ENCODE measurements around the gene RASA1.

The RASA1 gene

DNA sequence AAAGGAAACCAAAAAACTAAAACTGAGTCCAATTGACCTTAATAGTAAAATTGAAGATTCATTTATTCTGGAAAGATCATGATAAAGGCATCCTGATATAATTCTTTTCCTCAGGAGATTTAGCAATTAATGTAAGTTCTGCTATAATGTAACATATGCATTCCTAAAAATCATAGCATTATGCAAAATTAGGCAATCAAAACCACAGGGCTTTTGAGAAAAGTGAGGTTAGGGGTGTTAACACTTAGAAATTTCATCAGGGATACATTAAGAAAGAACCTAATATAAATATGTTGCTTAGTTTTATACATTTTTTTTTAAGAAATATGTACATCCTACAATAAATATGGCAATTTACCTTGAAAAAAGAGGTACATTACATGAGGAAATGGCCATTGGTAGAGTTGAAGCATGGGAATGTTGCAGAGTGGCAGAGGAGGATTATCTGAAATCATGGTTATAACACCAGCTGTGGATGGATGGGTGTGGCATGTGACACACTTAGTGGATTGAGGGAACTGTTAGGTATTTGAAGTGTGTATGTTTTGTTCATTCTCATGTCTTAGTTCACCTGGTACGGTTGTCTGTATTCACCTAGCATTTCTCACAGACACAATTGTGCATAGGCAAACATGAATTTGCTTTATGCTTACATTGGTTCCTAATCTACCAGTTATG lies 94.0 kb downstream of the RASA1 start:
- FAIRE-seq: no peak

DNA sequence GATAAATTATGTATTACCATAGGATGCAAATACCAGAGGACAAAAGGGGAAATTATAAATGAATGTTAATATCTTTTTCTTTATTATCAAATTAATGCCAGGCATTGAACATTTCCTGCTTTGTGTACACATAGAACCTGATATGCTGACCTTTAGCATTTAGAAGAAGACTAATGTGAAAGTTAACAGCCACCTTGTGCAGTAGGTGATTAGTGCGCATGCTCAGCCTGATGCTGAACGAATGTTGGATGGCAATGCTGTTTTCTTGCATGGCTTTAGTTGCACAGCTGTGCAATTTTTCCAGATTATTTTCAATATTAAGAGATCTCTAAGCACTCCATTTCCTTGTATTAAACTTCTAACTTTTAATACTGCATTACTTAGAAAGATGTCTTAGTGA lies 99.6 kb downstream of the RASA1 start:
- no peak for FAIRE-seq

DNA sequence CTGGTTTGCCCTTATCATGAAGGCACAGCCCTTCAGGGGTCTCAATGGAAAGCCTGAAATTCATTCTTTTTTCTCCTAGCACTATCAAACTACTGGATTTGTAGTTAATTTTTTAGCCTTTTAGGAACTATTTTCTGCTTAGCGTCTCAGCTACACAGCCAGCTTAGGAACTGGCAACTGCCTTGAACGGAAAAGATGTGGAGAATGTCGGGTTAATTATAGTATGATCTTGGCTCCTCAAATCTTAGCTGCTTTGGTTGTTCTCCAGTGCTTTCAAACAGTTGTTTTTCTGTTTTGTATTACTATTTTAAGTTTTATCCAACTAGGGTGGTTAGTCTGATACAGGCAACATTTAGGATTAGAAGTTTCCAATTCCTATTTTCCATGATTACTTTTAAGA lies 100.9 kb downstream of the RASA1 start:
- no peak for FAIRE-seq

DNA sequence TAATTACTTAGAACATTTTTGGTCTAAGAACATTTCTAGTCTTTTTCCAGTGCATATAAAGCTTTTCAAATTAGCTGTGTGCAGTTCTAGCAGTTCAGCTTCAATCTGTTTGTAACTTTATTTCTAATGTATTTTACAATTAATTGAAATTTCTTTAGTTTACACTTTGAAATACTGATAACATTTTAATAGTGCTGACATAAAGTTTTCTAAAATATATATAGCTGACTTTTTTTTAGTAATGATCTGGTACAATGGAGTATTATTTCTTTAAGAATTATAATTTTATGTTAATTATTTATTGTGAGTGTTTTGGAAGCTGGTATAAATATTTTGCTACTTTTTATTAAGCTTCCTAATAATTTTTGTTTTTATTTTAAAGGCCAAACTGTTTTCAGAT lies 101.7 kb downstream of the RASA1 start:
- peak; percentile 23 for FAIRE-seq

DNA sequence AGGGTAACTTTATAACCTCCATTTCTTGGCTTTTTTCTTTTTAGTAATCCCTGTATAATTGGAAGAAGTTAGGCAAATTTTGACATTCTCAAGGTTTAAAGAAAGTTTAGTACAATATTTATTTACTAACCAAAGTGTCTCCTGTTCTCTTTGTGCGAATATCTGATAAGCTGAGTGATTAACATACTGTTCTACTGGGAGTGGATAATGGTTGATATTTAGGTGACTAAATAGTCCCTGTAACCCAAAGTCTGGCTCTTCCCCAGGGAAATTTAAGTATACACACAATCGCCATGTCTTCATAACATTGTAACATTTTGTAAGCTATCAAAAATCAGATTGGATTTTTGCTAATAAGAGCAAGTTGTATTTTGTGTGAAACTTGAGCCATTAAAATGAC lies 105.0 kb downstream of the RASA1 start:
- no peak for FAIRE-seq

DNA sequence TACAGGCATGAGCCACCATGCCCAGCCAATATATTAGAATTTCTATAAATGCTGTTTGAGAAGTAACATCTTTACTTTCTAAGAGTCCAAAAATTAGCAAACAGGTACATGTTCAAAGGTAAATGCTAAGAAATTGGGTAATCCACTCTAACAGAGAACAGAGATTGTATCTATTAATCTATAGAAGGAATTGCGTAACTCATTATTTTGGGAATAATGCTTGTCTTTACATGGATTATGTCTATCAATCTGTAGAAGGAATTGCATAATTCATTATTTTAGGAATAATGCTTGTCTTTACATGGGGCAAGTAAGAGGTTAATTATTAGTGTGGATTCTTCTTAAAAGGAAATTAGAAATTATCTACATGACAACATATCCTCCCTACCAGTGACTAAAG lies 114.5 kb downstream of the RASA1 start:
- no peak for FAIRE-seq

DNA sequence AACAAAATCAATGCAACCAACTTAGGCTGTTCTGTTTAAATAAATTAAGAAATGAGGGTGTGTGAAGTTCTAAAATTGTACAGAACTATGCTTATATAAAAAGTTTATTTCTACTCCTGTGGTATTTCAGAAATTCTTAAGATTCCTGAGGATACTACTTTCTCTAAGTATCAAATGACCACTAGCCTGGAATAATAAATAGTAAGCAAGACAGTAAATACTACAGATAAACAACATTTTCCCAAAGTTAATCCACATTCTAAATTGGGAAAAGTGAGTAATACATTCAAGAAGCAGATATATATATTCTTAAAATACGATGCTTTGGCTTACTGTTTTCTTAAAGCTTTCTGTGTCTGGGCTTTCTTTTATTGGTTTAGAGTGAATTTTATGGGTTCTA lies 115.5 kb downstream of the RASA1 start:
- FAIRE-seq: no peak

DNA sequence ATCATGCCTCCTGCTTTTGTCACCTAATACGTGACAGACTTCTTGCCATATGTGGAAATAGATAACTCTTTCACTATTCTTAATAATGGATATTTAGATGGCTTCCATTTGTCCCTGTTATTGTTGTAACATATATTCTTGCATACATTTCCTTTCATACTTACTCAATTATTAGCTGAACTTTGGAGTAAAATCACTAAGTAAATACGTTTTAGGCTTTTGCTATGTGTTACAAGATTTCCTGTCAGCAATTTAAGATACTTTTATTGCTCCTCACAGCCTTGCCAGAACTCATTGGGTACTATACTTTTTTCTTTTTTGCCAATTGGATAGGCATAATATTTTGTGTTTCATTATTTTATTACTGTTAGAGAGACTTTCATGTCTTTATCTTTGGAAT lies 118.1 kb downstream of the RASA1 start:
- FAIRE-seq: no peak

DNA sequence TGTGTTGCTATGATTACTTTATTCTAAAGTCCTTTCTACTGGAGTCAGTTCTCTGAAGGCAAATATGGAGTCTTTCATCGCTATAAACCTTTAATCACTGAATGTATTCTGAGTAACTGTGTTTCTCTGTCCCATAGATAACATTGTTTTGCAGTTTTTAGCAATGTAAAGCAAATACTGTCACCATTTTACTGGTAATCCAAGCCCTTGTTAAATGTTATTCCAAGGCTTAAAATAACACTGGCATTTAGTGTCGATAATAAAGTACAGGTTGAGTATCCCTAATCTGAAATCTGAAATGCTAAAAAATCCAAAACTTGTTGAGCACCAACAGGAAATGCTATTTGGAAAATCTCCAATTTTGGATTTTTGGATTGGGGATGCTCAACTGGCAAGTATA lies 120.4 kb downstream of the RASA1 start:
- no peak for FAIRE-seq

DNA sequence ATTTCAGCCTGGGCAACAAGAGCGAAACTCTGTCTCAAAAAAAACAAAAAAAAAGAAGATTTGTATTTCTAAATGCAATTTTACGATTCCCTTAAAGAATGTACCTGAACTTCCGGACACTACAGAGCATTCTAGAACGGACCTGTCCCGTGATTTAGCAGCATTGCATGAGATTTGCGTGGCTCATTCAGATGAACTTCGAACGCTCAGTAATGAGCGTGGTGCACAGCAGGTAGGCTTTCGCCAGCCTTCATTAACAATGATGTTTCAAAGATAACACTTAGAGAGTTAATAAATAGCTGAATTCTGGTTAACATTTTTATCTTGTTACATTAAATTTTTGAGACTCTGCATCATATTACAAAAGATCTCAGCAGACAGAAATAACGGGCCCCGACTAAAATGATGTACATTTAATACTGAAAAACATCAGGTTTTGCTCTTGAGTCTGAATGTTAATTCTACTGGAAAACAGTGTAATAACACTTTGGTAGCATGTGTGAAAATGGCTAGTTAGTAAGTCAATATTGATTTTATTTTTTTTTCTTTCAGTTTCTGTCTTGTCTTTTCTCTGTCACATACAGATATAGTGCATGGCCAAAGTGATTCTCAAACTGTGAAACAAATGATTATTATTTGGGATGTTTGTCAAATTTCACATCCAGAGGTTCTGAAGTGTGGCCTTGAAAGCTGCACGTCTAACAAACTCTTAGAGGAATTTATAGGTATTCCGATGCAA lies 121.8 kb downstream of the RASA1 start:
- no peak for FAIRE-seq

DNA sequence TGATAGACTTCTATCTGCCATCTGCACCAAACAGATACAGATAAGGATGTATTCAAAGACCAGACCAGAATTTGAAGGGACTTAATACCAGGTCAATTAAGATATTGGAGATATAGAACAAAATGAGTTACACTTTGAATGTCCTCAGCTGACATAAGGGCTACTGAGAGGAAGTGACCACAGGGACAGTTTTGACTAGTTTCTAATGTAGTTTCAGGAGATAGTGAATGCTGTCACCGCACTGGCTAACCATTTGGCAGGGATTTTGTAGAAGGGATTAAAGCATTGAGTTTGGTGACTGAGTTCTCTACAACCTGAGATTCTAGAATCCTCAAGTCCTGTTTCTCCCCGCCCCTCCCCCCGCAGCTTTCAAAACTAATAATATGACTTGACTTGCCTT lies 122.4 kb downstream of the RASA1 start:
- FAIRE-seq: no peak

DNA sequence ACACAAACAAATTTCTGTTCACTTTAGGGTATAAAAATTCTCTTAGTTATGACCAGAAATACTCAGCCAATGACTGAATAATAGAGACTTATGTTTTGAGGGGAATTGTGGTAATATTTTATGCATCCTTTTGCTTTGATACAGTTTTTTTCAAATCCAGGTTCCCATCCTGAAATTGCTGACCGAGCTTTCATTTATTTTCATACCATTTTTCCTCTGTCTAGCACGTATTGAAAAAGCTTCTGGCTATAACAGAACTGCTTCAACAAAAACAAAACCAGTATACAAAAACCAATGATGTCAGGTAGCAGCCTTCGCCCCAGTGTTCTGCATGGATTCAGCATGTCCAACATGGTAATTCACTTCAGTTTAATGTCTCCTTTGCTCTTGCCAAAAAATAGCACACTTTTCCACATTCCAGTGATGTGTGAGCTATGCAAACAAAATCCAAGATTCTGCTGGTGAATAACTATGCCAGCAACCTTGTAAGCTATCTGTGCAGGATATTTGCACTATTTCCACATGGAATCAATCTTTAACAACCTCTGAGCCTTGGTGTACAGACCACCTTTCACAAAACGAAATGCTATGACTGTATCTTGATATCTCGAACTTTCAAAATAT lies 123.0 kb downstream of the RASA1 start:
- FAIRE-seq: no peak

DNA sequence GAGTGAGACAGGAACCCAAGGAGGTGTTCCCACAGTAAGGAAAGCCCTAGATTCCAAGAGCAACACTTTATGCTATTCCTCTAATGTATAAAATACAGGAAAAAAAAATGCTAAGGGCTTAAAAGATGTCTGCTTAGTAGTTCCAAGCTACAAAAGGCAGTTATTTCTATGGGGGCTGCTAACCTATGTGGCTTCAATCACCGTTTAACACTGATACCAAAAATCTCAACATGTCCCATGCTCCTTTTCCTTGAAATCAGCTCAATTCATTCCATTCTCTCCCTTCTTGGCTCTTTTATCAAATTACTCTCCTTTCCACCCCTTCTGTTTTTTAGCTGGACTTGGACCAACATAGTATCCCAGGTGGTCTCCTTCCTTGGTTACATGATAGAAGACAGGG lies 124.5 kb downstream of the RASA1 start:
- no peak for FAIRE-seq

DNA sequence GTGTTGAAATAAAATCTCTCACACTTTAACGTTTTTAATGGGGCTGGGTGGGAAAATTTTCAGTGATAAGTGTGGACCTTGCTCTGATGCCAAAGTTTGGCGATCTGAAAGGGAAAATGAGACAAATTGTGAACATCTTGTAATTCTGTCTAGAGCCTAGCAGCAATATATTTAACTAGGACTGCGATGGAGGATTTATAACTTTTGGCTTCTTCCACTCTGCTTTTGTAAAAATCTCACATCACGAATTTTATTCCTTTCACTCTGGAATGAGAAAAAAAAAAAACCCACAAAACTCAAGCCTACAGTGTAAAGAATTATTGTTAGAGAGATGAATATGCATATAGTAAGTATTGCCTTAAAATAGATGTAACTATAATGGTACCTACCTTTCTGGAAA lies 125.1 kb downstream of the RASA1 start:
- no peak for FAIRE-seq

DNA sequence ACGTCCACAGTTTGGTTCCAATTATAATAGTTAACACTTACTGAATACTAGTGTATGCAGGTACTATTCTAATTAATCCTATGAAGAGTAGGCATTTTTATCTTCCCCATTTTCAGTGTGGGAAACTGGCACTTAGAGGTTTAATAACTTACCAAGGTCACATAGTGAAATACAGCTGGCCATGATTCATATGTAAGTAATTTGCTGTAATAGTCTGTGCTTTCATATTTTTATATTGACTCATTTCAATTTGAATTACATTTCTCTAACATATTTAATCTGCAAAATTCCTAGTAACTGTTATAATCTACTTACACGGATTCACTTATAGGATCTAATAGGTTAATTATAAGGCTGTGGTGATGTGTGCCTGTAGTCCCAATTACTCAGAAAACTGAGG lies 125.6 kb downstream of the RASA1 start:
- FAIRE-seq: no peak

DNA sequence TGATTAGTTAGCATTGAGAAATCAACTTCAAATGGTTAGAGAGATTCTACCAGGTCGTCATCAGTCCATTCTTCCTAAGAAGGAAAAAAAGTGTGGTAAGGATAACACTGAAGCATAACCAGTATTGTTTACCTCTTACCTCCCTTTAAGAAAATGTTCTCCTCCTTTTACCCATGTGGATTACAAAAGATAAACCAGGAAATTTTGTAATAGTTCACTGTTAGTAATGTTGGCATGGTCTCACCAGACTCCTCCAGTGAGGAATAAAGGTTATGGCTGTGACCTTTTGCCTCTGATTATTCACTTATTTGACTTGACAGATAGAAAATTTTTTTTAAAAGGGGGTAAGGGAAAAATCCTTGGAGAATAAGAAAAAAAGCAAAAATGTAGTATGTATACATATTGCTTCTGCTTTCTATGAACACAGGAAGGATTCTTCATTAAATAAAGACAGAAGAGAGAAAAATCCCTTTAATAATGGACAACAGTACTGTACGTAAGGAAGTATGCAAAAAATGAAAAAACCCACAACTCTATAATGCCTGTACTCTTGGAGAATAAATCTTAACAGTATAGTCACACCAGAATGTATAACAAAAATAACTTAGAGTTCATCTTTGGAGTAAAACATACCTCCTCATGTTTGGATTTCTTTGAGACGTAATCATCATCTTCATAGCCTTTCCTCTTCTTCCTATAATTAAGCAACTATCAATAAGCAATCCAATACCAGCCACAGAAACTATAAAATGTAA lies 126.9 kb downstream of the RASA1 start:
- no peak for FAIRE-seq

DNA sequence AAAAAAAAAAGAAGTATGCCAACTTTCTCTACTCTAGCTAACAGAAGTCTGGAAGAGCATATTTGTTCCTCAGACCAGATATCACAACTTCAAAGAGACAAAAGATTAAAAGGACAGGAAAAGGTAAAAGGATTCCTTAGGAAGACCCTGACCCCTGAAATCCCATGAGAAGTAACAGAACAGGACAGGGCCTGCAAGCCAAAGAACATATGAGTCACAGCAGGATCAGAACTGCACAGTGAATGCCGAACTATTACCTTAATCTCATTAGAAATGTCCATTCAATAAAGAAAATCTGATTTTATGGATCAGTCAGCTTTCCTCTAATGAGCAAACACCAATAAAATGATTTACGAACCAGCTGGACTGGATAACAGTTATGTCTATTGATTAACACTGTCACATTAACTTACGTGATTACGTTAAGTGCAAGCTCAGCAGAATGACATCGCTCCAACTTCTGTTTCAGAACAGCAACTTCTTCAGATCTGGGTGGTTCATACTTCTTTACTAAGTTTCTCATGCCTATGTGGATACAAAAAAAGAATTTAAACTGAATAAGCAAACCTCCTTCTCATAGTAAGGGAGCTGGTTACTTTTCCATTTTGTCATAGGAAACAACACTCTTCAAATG lies 131.4 kb downstream of the RASA1 start:
- FAIRE-seq: no peak

DNA sequence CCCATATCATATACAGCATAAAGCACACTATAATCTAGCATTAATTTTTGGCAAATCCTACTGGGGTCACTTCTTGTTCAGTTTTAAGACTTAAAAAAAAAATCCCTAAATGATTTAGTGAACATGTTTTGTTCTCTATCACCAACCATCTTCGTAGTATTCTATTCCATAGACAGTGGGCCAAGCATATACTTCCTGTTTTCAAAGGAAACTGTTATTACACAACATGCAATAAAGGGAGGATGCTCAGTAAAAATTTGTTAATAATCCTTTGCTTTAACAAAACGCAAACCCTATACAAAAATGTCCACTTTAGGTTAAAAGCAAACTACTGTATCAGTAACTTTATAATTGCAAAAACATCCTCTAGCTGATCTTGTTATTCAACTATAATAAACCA lies 132.0 kb downstream of the RASA1 start:
- FAIRE-seq: no peak

DNA sequence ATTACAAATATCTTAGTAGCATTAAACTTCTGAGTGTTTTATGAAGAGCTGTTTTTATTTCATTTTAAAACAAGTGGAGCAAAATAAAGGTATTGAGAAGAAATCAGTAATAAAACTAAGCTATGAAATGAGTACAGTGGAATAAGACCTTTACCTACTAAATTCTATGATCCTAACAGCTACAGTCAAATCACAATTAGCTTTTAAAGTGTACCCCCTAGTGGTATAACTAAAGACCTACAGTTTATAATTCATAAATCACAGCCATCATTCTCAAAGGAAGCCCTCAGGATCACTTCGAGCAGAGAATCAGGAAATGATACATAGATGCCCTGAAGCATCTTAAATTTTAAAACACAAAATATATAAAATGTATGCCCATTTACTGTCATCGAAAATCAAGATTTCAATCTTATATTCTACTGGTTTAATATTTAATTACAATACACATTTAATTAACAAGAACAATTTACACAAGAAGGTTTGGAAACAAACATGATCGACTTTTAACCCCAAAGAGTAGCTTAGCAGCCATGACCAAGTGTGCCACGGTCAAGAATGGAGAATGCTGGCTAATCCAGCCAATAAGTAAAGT lies 132.7 kb downstream of the RASA1 start:
- FAIRE-seq: peak; percentile 94

DNA sequence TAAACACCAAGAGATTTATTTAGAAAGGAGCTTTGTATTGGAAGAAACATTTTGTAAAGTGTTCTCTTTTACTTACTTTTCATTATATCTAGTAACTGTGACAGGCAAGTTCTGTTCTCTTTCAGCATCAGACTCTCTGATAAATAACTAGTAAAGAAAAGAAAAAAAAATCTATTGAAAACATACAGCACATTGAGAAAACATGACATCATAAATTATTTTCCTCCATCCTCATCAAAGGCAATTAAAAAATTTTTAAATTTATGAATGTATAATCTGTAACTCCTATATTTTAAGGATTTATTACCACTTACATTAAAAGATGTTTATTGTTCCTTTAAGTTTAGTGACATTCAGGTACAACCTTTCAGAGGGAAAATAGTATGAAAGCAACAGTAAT lies 133.9 kb downstream of the RASA1 start:
- no peak for FAIRE-seq

DNA sequence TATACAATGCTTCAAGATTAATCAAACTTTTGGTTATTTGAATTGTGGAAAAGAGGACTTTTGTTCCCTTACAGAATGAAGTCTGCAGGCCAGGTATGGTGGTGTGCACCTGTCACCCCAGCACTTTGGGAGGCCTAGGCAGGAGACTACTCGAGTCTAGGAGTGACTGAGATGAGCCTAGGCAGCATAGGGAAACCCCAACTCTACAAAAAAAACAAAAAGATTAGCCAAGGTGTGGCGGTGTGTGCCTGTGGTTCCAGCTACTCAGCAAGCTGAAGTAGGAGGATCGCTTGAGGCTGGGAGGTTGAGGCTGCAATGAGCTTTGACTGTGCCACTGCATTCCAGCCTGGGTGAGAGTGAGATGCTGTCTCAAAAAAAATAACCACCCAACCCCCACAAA lies 135.7 kb downstream of the RASA1 start:
- no peak for FAIRE-seq

DNA sequence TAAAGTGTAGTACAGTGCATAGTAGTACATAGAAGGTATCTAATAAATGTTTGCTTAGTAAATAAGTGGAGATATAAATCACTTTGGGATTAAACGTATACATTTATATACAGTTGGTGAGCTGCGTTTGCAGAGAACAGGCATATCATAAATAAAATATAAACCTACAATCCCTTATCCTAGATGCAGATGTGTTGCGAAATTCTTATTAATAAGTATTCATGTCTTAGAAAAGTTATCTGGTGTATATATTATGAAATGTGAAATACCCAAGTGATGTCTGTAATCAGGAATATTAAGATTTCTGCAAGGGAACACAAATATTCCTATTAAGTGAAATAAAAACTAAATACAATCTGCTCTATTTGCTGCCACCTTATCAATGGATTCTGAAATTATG lies 136.2 kb downstream of the RASA1 start:
- FAIRE-seq: no peak

DNA sequence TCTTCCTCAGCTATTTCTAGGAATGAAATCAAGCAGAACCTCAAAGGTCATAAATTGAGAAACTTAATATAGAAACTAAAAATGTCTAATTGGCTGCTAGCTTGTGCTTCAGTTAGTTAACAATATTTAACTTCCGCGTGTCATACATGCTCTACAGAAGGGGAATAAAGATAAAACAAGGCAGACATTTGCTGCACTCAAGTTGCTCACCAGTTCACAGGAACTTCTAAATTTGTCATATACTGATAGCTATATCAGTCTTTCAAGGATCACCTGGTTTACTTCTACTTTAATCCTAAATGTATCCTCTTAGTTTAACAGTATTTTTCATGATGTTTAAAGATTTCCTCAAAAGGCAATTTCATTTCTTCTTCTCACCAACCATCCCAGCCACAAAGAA lies 136.7 kb downstream of the RASA1 start:
- FAIRE-seq: no peak
